HepG2 (cell line): ENCODE data around the gene CPM. TPM values are rescaled to one million over a fixed set of nuclear protein-coding genes. Genes with fewer than 3 reads are reported as not detected.

Experiments
- ATAC-seq: fragments of 200-7000 bp; cut with Tn5 transposase; 3 replicates; pipeline ENCODE4 v1.9.1; 2020; ENCODE audit warnings: mild to moderate bottlenecking, moderate library complexity
- BruUV-seq: library from RNA; stranded (reverse); fragments of 400-500 nt; replicated peaks from 2 replicates; lab custom pipeline; 2021; lab: Mats Ljungman, UMichigan
- CTCF ChIA-PET: fragments of 300-600 bp; formaldehyde crosslinking; extraction: SDS; loops from one replicate; lab custom pipeline; 2021; ENCODE audit warnings: low total read pairs, inconsistent platforms, low intra/inter-chr PET ratio; lab: Yijun Ruan, JAX
- POLR2A ChIA-PET: fragments of 350-600 bp; sonication (Branson Sonifier 250); formaldehyde crosslinking; loops from one replicate; lab custom pipeline; 2020; ENCODE audit warnings: antibody characterized with exemption, inconsistent platforms; lab: Yijun Ruan, JAX
- DNase-seq: peaks from one replicate; pipeline ENCODE4 v3.0.0-alpha.2; 2015; ENCODE audit warnings: low spot score
- FAIRE-seq: peaks from 3 replicates; lab custom pipeline; 2011; peaks lifted over from hg19 to GRCh38; lab: Jason Lieb, UNC
- H2AFZ ChIP-seq: one replicate; pipeline ENCODE4 v1.6.1; 2011; ENCODE audit warnings: low read length, inconsistent platforms
- H3K27ac ChIP-seq: fragments of 300-600 bp; 3 replicates; pipeline ENCODE4 v1.8.0; 2011; ENCODE audit warnings: mixed run types, mild to moderate bottlenecking, mixed read lengths, low read length, inconsistent platforms; ENCODE audit not compliant: insufficient read depth; ENCODE audit errors: extremely low read length
- H3K27me3 ChIP-seq, 2 experiments: fragments of 200-600 bp in 1 of 2; 2 replicates in 1 of 2; 3 replicates in 1 of 2; pipeline versions ENCODE4 v1.6.0 to v1.8.0; 2011; ENCODE audit warnings: low read length in 2 of 2, mild to moderate bottlenecking in 2 of 2, moderate library complexity in 2 of 2, inconsistent platforms in 1 of 2; ENCODE audit not compliant: insufficient read depth in 2 of 2, control insufficient read depth in 1 of 2
- H3K36me3 ChIP-seq, 2 experiments: fragments of 200-600 bp in 1 of 2; replicated peaks in 1 of 2; 2 replicates in 1 of 2; 3 replicates in 1 of 2; pipeline versions ENCODE4 v1.5.1 to v1.8.0; 2011; ENCODE audit warnings: low read length in 2 of 2, inconsistent platforms in 1 of 2; ENCODE audit not compliant: insufficient read depth in 2 of 2, control insufficient read depth in 1 of 2
- H3K4me1 ChIP-seq: 2 replicates; pipeline ENCODE4 v1.5.1; 2012; ENCODE audit warnings: low read length, inconsistent platforms; ENCODE audit not compliant: insufficient read depth
- H3K4me2 ChIP-seq: 2 replicates; pipeline ENCODE4 v1.6.0; 2011; ENCODE audit warnings: low read depth, low read length, inconsistent platforms
- H3K4me3 ChIP-seq, 3 experiments: fragments of 200-600 bp in 1 of 3; sonication (generic), shearing (Covaris generic) in 1 of 3; replicated peaks in 1 of 3; 2 replicates each; pipeline ENCODE4 v1.5.1; 2011 to 2016; ENCODE audit warnings: low read length in 3 of 3, inconsistent platforms in 2 of 3, low read depth in 2 of 3, mild to moderate bottlenecking in 2 of 3, control low read depth in 1 of 3, mixed read lengths in 1 of 3; ENCODE audit not compliant: insufficient read depth in 1 of 3
- H3K79me2 ChIP-seq: one replicate; pipeline ENCODE4 v1.6.1; 2011; ENCODE audit warnings: low read length, inconsistent platforms; ENCODE audit not compliant: insufficient read depth
- H3K9ac ChIP-seq: 2 replicates; pipeline ENCODE4 v1.6.0; 2011; ENCODE audit warnings: mild to moderate bottlenecking, low read depth, low read length, inconsistent platforms; ENCODE audit not compliant: insufficient read depth
- H3K9me3 ChIP-seq: 2 replicates; pipeline ENCODE4 v1.5.1; 2012; ENCODE audit warnings: mild to moderate bottlenecking, low read length
- H4K20me1 ChIP-seq: 2 replicates; pipeline ENCODE4 v1.6.0; 2011; ENCODE audit warnings: inconsistent platforms, mild to moderate bottlenecking, low read length, moderate library complexity; ENCODE audit not compliant: insufficient read depth
- FLYWCH1 ChIP-seq: sonication (generic); formaldehyde crosslinking; IDR thresholded peaks from 2 replicates; pipeline ENCODE4 v1.8.1; 2023; ENCODE audit warnings: mild to moderate bottlenecking, missing genetic modification reagents
- PHF21A ChIP-seq: sonication (generic); formaldehyde crosslinking; IDR thresholded peaks from 2 replicates; pipeline ENCODE4 v1.5.0; 2020; ENCODE audit warnings: mild to moderate bottlenecking, missing genetic modification reagents
- SAP130 ChIP-seq: IDR thresholded peaks from 2 replicates; pipeline ENCODE4 v1.6.1; 2016; ENCODE audit warnings: low read depth
- WGBS: methylation state at CpG from one replicate; pipeline ENCODE4 v1.1.6; 2017; ENCODE audit warnings: low lambda C conversion rate; 5-methylcytosine and 5-hydroxymethylcytosine counted together
- in situ Hi-C: cut with HindIII; loops from 2 replicates; pipeline ENCODE4 v1.10.0; 2017; ENCODE audit warnings: low pct_unique_long_range_greater_than_20kb; ENCODE audit not compliant: extremely low pct_ligation_motif_present
- intact Hi-C: fragments of 100-400 bp; cut with micrococcal nuclease; formaldehyde crosslinking; loops from one replicate; pipeline ENCODE4 v1.10.0; 2022; ENCODE audit not compliant: unreplicated experiment
- polyA plus RNA-seq, 8 experiments: library from polyadenylated mRNA; depleted of rRNA in 3 of 8; stranded (reverse) in 7 of 8; unstranded in 1 of 8; fragments of >200 nt; fragmentation: Illumina TruSeq in 4 of 8; extraction: Trizol in 4 of 8; gene quantifications; 2 replicates each; pipeline versions ENCODE4 v1.2.1 to v1.2.3, GENCODE V29; 2011 to 2016; ENCODE audit warnings: low read depth in 4 of 8, missing spikeins in 1 of 8, mixed read lengths in 1 of 8; ENCODE audit not compliant: insufficient read depth in 1 of 8
- total RNA-seq, 5 experiments: library from RNA; depleted of rRNA; stranded (reverse); fragments of >200 nt; fragmentation: Illumina TruSeq; extraction: Trizol; gene quantifications; 2 replicates each; pipeline ENCODE4 v1.2.3, GENCODE V29; 2016; ENCODE audit warnings: low read depth in 1 of 5
- TF ChIP-seq, protein P1 (sequence below): sonication (generic); formaldehyde crosslinking; IDR thresholded peaks from 2 replicates; pipeline ENCODE4 v1.4.0; 2020; ENCODE audit warnings: missing genetic modification reagents, borderline replicate concordance

The CPM gene
- total and polyA plus RNA-seq, 2 of the 13 experiments (the other 11 are each of a cell fraction or from before 2014, with no cell fraction given): not detected

DNA sequence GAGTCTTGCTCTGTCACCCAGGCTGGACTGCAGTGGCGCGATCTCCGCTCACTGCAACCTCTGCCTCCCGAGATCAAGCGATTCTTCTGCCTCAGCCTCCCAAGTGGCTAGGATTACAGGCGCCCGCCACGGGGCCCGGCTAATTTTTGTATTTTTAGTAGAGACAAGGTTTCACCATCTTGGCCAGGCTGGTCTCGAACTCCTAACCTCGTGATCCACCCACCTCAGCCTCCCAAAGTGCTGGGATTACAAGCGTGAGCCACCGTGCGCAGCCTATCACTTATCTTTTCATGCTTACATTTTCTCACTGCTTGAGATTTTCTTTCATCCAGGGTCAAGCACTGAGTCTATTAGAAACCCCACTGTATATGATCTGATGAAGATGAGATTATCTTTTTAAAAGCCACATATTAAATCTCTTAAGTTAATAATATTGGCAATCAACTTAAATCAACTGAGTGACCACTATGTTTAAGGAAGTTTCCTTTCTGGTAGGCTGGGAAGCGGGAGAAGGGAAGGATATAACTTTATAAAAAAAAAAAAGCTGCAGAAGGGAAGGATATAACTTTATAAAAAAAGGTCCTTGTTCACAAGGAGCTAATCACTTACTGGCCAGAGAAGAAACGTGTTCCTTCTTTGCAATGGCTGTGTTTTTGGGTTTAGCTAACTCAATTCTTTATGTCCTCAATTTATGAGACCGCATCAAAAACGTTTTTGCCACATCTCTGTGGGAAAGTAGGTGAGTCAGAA is 126.3 kb downstream of the CPM start:
- peak overlapping the region; percentile 99 for H3K27ac ChIP-seq
- H3K9ac ChIP-seq: peak overlapping the region; percentile 92
- H3K9me3 ChIP-seq: no peaks in the 10 kb centered on the region
- H3K4me2 ChIP-seq: peak overlapping the region; percentile 88
- peaks cover 9% of the 10 kb centered on the region for H4K20me1 ChIP-seq
- no peak for DNase-seq
- ChIA-PET POLR2A (interaction anchor here (2.2 to 3.3 kb wide), 5 partner anchors 11 to 60 kb away, joined by 6 to 184 read pairs (median 28); partner anchors contain the start of gene SLC35E3), CTCF (no interaction called here)
- TF ChIP-seq PHF21A (CRISPR knock-in tag) (0 out of 2 replicates have a peak, but pooled peaks have one; percentile 23), SAP130 (CRISPR knock-in tag) (peak; percentile 26), FLYWCH1 (CRISPR knock-in tag) (no peak)
- TF ChIP-seq, protein P1, sequence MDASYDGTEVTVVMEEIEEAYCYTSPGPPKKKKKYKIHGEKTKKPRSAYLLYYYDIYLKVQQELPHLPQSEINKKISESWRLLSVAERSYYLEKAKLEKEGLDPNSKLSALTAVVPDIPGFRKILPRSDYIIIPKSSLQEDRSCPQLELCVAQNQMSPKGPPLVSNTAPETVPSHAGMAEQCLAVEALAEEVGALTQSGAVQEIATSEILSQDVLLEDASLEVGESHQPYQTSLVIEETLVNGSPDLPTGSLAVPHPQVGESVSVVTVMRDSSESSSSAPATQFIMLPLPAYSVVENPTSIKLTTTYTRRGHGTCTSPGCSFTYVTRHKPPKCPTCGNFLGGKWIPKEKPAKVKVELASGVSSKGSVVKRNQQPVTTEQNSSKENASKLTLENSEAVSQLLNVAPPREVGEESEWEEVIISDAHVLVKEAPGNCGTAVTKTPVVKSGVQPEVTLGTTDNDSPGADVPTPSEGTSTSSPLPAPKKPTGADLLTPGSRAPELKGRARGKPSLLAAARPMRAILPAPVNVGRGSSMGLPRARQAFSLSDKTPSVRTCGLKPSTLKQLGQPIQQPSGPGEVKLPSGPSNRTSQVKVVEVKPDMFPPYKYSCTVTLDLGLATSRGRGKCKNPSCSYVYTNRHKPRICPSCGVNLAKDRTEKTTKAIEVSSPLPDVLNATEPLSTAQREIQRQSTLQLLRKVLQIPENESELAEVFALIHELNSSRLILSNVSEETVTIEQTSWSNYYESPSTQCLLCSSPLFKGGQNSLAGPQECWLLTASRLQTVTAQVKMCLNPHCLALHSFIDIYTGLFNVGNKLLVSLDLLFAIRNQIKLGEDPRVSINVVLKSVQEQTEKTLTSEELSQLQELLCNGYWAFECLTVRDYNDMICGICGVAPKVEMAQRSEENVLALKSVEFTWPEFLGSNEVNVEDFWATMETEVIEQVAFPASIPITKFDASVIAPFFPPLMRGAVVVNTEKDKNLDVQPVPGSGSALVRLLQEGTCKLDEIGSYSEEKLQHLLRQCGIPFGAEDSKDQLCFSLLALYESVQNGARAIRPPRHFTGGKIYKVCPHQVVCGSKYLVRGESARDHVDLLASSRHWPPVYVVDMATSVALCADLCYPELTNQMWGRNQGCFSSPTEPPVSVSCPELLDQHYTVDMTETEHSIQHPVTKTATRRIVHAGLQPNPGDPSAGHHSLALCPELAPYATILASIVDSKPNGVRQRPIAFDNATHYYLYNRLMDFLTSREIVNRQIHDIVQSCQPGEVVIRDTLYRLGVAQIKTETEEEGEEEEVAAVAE (CRISPR knock-in tag): no peak
- FAIRE-seq: no peak
- H3K4me3 ChIP-seq: peak overlapping the region; percentile 82 to 93 (median 88)
- H3K36me3 ChIP-seq: no peaks in the 10 kb centered on the region
- no peak overlapping the region for H2AFZ ChIP-seq
- H3K4me1 ChIP-seq: peaks cover 20% of the 10 kb centered on the region
- in situ Hi-C loops: loop anchor here (5.0 kb wide), 1 partner anchor 59 kb away; the partner anchor contains the start of gene SLC35E3
- peaks cover 58% of the 10 kb centered on the region for H3K79me2 ChIP-seq
- intact Hi-C loops: loop anchor here (1.0 to 5.0 kb wide), 2 partner anchors 60 to 194 kb away; partner anchors contain the start of genes RAP1B and SLC35E3
- WGBS: 7% methylated on average over 18 of the region's 18 CpGs
- BruUV-seq: no TSS peak
- peaks cover 0 to 5% of the 10 kb centered on the region in 2 experiments; a peak in 1 of 5 replicates for H3K27me3 ChIP-seq
- ATAC-seq: no peak
